HepG2 (cell line): ENCODE results near the gene TXN2. TPM values are rescaled to one million over a fixed set of nuclear protein-coding genes. Genes with fewer than 3 reads are reported as not detected.
A peak's percentile ranks its signal among the peaks of the same experiment; 100 is the strongest.

Experiments
- ARID2 ChIP-seq: sonication (generic); formaldehyde crosslinking; IDR thresholded peaks from 2 replicates; pipeline ENCODE4 v1.8.1; 2022; ENCODE audit warnings: mild to moderate bottlenecking, missing genetic modification reagents, borderline replicate concordance
- ATRX ChIP-seq: sonication (generic); formaldehyde crosslinking; IDR thresholded peaks from 2 replicates; pipeline ENCODE4 v1.4.0; 2020; ENCODE audit warnings: missing genetic modification reagents, borderline replicate concordance
- CBX5 ChIP-seq: sonication (generic); formaldehyde crosslinking; IDR thresholded peaks from 2 replicates; pipeline ENCODE4 v1.4.0; 2020; ENCODE audit warnings: missing genetic modification reagents, borderline replicate concordance
- DMAP1 ChIP-seq: IDR thresholded peaks from 2 replicates; pipeline ENCODE4 v1.6.1; 2016
- HNF1B ChIP-seq: sonication (generic); formaldehyde crosslinking; IDR thresholded peaks from 2 replicates; pipeline ENCODE4 v1.5.1; 2020; ENCODE audit warnings: mild to moderate bottlenecking, moderate library complexity, missing genetic modification reagents
- KLF15 ChIP-seq: sonication (generic); formaldehyde crosslinking; IDR thresholded peaks from 2 replicates; pipeline ENCODE4 v1.8.1; 2023; ENCODE audit warnings: borderline replicate concordance, mild to moderate bottlenecking, inconsistent platforms, missing genetic modification reagents, mixed read lengths
- RBAK ChIP-seq: sonication (generic); formaldehyde crosslinking; IDR thresholded peaks from 2 replicates; pipeline ENCODE4 v1.5.1; 2020; ENCODE audit warnings: mild to moderate bottlenecking, missing genetic modification reagents
- SMC3 ChIP-seq: IDR thresholded peaks from 2 replicates; pipeline ENCODE4 v1.6.1; 2011; ENCODE audit warnings: low read length, improper control_type of control experiment
- SRSF9 ChIP-seq: fragments of 200-400 bp; formaldehyde crosslinking; IDR thresholded peaks from 2 replicates; pipeline ENCODE4 v1.6.1; 2018; ENCODE audit warnings: borderline replicate concordance, mild to moderate bottlenecking, low read depth, low read length; ENCODE audit not compliant: insufficient read depth, poor library complexity, severe bottlenecking
- THYN1 ChIP-seq: sonication (generic); formaldehyde crosslinking; IDR thresholded peaks from 2 replicates; pipeline ENCODE4 v1.8.1; 2023; ENCODE audit warnings: low read depth, mild to moderate bottlenecking, moderate library complexity, missing genetic modification reagents, borderline replicate concordance
- ZBTB4 ChIP-seq: sonication (generic); formaldehyde crosslinking; IDR thresholded peaks from 2 replicates; pipeline ENCODE4 v1.4.0; 2020; ENCODE audit warnings: missing genetic modification reagents, mild to moderate bottlenecking, borderline replicate concordance
- ZEB1 ChIP-seq: IDR thresholded peaks from 2 replicates; pipeline ENCODE4 v1.6.1; 2012; ENCODE audit warnings: mild to moderate bottlenecking, low read depth, inconsistent platforms; ENCODE audit not compliant: insufficient replicate concordance
- ZNF136 ChIP-seq: sonication (generic); formaldehyde crosslinking; IDR thresholded peaks from 2 replicates; pipeline ENCODE4 v1.8.1; 2022; ENCODE audit warnings: low read depth, mild to moderate bottlenecking, moderate library complexity, missing genetic modification reagents
- ZNF407 ChIP-seq: sonication (generic); formaldehyde crosslinking; IDR thresholded peaks from one replicate; pipeline ENCODE4 v1.5.1; 2020; ENCODE audit warnings: mild to moderate bottlenecking, missing genetic modification reagents; ENCODE audit errors: not compliant biosample characterization
- ZNF615 ChIP-seq: sonication (generic); formaldehyde crosslinking; IDR thresholded peaks from 2 replicates; pipeline ENCODE4 v1.5.0; 2020; ENCODE audit warnings: mild to moderate bottlenecking, missing genetic modification reagents, borderline replicate concordance
- ZNF619 ChIP-seq: sonication (generic); formaldehyde crosslinking; IDR thresholded peaks from 2 replicates; pipeline ENCODE4 v1.4.0; 2020; ENCODE audit warnings: mild to moderate bottlenecking, missing genetic modification reagents
- ZNF792 ChIP-seq: IDR thresholded peaks from 2 replicates; pipeline ENCODE4 v1.6.1; 2016
- polyA plus RNA-seq, 8 experiments: library from polyadenylated mRNA; depleted of rRNA in 3 of 8; stranded (reverse) in 7 of 8; unstranded in 1 of 8; fragments of >200 nt; fragmentation: Illumina TruSeq in 4 of 8; extraction: Trizol in 4 of 8; gene quantifications; 2 replicates each; pipeline versions ENCODE4 v1.2.1 to v1.2.3, GENCODE V29; 2011 to 2016; ENCODE audit warnings: low read depth in 4 of 8, missing spikeins in 1 of 8, mixed read lengths in 1 of 8; ENCODE audit not compliant: insufficient read depth in 1 of 8
- total RNA-seq, 5 experiments: library from RNA; depleted of rRNA; stranded (reverse); fragments of >200 nt; fragmentation: Illumina TruSeq; extraction: Trizol; gene quantifications; 2 replicates each; pipeline ENCODE4 v1.2.3, GENCODE V29; 2016; ENCODE audit warnings: low read depth in 1 of 5

The TXN2 gene
- total and polyA plus RNA-seq, 2 of the 13 experiments (the other 11 are each of a cell fraction or from before 2014, with no cell fraction given): 41.4 to 109 TPM

- TF ChIP-seq ZNF407: no peak
- no peak for TF ChIP-seq CBX5 (CRISPR knock-in tag)
- no peak for TF ChIP-seq SRSF9
- no peak for TF ChIP-seq ZNF619 (CRISPR knock-in tag)
- TF ChIP-seq KLF15 (CRISPR knock-in tag): no peak
- TF ChIP-seq RBAK: no peak
- TF ChIP-seq DMAP1 (CRISPR knock-in tag): no peak
- TF ChIP-seq ZBTB4 (CRISPR knock-in tag): no peak
- TF ChIP-seq ATRX (CRISPR knock-in tag): no peak
- 0 out of 2 replicates have a peak, but pooled peaks have one; percentile 17 for TF ChIP-seq ZNF792
- TF ChIP-seq SMC3: peak; percentile 33; the same call in 1 of the 2 replicates
- TF ChIP-seq ZNF136 (CRISPR knock-in tag): no peak
- TF ChIP-seq THYN1: no peak
- no peak for TF ChIP-seq ZEB1
- TF ChIP-seq ZNF615 (CRISPR knock-in tag): no peak
- no peak for TF ChIP-seq ARID2 (CRISPR knock-in tag)
- TF ChIP-seq HNF1B (CRISPR knock-in tag): peak; percentile 74
These were observed 55.4 kb downstream of the TXN2 start (continued) for GRCh38 chr22:36425977-36426523.
